ENCODE data around the gene ZBTB16.

ZBTB16 gene

GRCh38 chr11:114154271-114155047 lies 94.9 kb downstream of the ZBTB16 start:
- TF ChIP-seq CTCF (IDR thresholded peaks at IDR 0.05; ENCODE audit: extremely low read depth, missing control alignments), result no peak
- no peak for DNase-seq (ENCODE audit: low spot score)

- DNase-seq (ENCODE audit: low spot score), result no peak
- TF ChIP-seq CTCF (IDR thresholded peaks at IDR 0.05; ENCODE audit: extremely low read depth, missing control alignments), result no peak
Observed at GRCh38 chr11:114155116-114155515, 95.6 kb downstream of the ZBTB16 start.

- no peak for DNase-seq (ENCODE audit: low spot score)
- TF ChIP-seq CTCF (IDR thresholded peaks at IDR 0.05; ENCODE audit: extremely low read depth, missing control alignments), result no peak
Observed at GRCh38 chr11:114156131-114156581, 96.6 kb downstream of the ZBTB16 start.

- TF ChIP-seq CTCF (IDR thresholded peaks at IDR 0.05; ENCODE audit: extremely low read depth, missing control alignments), result no peak
- no peak for DNase-seq (ENCODE audit: low spot score)
Observed at GRCh38 chr11:114156782-114157181, 97.3 kb downstream of the ZBTB16 start.

GRCh38 chr11:114157476-114158050 lies 98.1 kb downstream of the ZBTB16 start:
- no peak for TF ChIP-seq CTCF (IDR thresholded peaks at IDR 0.05; ENCODE audit: extremely low read depth, missing control alignments)
- no peak for DNase-seq (ENCODE audit: low spot score)

- DNase-seq (ENCODE audit: low spot score), result no peak
- TF ChIP-seq CTCF (IDR thresholded peaks at IDR 0.05; ENCODE audit: extremely low read depth, missing control alignments), result no peak
Observed at GRCh38 chr11:114158421-114158820, 98.9 kb downstream of the ZBTB16 start.

GRCh38 chr11:114158886-114159285 lies 99.4 kb downstream of the ZBTB16 start:
- no peak for TF ChIP-seq CTCF (IDR thresholded peaks at IDR 0.05; ENCODE audit: extremely low read depth, missing control alignments)
- DNase-seq (ENCODE audit: low spot score), result no peak
